LNCaP clone FGC (cell line): ENCODE data around the gene GSKIP.

Experiments
- DNase-seq: peaks from one replicate; pipeline ENCODE4 v3.0.0-alpha.2; 2011; ENCODE audit warnings: low read depth
- H3K4me3 ChIP-seq: 2 replicates; pipeline ENCODE4 v1.5.1; 2011; ENCODE audit warnings: mild to moderate bottlenecking, low read depth, low read length, control low read depth
- CTCF ChIP-seq: IDR thresholded peaks from 2 replicates; pipeline ENCODE4 v1.5.1; 2012; ENCODE audit warnings: mild to moderate bottlenecking; ENCODE audit not compliant: control insufficient read depth, insufficient read depth; ENCODE audit errors: extremely low read depth

Gene GSKIP

GRCh38 chr14:96370528-96370927 lies 7.2 kb downstream of the GSKIP start:
- no peak for TF ChIP-seq CTCF
- no peak overlapping the region for H3K4me3 ChIP-seq
- DNase-seq = no peak

GRCh38 chr14:96373538-96373937 lies 10.2 kb downstream of the GSKIP start:
- no peak for TF ChIP-seq CTCF
- H3K4me3 ChIP-seq = no peak overlapping the region
- DNase-seq = no peak

- TF ChIP-seq CTCF = no peak
- no peak for DNase-seq
- no peak overlapping the region for H3K4me3 ChIP-seq
Observed at GRCh38 chr14:96376093-96376492, 12.8 kb downstream of the GSKIP start.

- no peak for DNase-seq
Observed at GRCh38 chr14:96380735-96381134, 17.4 kb downstream of the GSKIP start.

GRCh38 chr14:96383445-96383844 lies 20.1 kb downstream of the GSKIP start:
- H3K4me3 ChIP-seq = no peak overlapping the region
- DNase-seq = no peak
- no peak for TF ChIP-seq CTCF

More at GRCh38 chr14:96380735-96381134, 17.4 kb downstream of the GSKIP start:
- H3K4me3 ChIP-seq = no peak overlapping the region
- TF ChIP-seq CTCF = no peak

- TF ChIP-seq CTCF = no peak
- DNase-seq = no peak
Observed at GRCh38 chr14:96384053-96384452, 20.7 kb downstream of the GSKIP start.

GRCh38 chr14:96384740-96385139 lies 21.4 kb downstream of the GSKIP start:
- no peak overlapping the region for H3K4me3 ChIP-seq
- no peak for DNase-seq
- no peak for TF ChIP-seq CTCF

More at GRCh38 chr14:96384053-96384452, 20.7 kb downstream of the GSKIP start:
- no peak overlapping the region for H3K4me3 ChIP-seq
